ENCODE measurements around the gene SGIP1. TPM values are rescaled to one million over a fixed set of nuclear protein-coding genes. Genes with fewer than 3 reads are reported as not detected.

Gene SGIP1, protein sequence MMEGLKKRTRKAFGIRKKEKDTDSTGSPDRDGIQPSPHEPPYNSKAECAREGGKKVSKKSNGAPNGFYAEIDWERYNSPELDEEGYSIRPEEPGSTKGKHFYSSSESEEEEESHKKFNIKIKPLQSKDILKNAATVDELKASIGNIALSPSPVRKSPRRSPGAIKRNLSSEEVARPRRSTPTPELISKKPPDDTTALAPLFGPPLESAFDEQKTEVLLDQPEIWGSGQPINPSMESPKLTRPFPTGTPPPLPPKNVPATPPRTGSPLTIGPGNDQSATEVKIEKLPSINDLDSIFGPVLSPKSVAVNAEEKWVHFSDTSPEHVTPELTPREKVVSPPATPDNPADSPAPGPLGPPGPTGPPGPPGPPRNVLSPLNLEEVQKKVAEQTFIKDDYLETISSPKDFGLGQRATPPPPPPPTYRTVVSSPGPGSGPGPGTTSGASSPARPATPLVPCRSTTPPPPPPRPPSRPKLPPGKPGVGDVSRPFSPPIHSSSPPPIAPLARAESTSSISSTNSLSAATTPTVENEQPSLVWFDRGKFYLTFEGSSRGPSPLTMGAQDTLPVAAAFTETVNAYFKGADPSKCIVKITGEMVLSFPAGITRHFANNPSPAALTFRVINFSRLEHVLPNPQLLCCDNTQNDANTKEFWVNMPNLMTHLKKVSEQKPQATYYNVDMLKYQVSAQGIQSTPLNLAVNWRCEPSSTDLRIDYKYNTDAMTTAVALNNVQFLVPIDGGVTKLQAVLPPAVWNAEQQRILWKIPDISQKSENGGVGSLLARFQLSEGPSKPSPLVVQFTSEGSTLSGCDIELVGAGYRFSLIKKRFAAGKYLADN
- 20.3 and 55.6 TPM in 2 replicates for total RNA-seq

DNA sequence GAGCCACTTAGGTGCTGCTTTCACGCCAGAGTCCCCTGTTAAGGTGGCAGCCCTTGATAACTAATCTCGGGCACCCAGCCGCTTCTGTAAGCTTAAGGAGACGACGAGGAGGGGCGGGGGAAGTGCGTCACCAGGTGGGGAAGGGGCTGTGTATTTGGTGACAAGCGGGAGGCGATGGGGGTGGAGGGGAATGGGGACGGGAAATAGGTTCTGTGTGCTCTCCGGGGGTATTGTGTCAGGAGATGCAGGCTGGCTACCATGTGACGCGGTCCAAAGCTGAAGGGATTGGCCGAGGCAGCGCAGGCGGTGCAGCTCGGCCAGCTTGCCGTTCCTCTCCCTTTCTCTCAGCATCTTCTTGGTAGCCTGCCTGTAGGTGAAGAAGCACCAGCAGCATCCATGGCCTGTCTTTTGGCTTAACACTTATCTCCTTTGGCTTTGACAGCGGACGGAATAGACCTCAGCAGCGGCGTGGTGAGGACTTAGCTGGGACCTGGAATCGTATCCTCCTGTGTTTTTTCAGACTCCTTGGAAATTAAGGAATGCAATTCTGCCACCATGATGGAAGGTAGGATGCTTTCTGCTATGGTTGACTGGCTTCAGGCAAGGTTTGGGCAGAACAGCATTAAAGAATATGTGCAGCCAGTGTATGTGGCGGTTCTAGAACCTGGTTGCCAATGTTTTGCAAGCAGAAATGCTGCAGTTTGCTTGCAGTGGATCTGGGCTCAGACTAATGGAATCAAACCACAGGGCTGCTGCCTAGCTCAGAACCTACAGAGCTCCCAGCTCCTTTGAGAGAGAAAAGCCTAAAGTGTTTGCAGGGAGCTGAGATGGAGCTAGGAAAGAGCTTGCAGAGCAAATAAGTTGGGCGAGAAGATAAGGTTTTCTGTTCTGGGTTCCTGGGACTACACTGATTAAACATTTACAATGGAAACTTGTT lies at the start of gene SGIP1:
Gene SGIP1 (plus strand): TSS at position 350 of the 937 bp plus-strand sequence. CDS start 206 bp downstream, at position 556.

DNA sequence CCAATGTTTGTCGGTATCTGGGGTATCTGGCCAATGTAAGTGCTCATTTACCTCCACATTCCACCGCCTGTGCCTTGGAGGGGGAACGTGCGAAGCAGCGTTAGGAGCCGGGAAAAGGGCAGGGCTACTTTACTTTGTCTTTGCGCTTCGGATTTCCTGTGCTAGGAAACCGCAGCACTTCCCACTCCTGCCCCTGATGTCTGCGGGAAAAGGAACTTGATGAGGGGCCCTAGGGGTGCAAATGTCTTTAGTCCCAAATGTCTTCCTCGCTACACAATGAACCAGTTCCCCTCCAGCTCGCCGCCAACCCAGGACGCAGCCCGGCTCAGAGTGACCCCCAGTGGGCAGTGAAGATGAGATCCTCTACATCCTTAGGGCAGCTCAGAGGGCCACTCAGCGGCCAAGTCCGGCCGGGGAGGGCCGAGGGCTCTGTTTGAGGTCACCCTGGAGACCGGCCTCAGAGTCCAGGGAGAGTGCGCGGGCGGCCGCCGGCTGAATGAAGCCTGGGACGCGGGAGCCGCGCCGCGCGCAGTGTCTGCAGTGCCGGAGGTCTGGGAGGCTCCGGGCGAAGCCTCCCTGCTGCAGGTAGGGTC lies 218.1 kb downstream of the SGIP1 start, which contains the start of gene DYNLT5:
Gene DYNLT5 (plus strand): TSS at position 460 of the 593 bp plus-strand sequence. CDS start 2,200 bp downstream, outside the sequence.

Other genes with a start within 250 kb of the SGIP1 start
- gene DYNLT5, start 218.3 kb downstream of the SGIP1 start, total RNA-seq, result 0.16 TPM in 1 of 2 replicates, not detected in the other